ENCODE measurements around the gene IFITM2. TPM values are rescaled to one million over a fixed set of nuclear protein-coding genes. Genes with fewer than 3 reads are reported as not detected.

IFITM2 gene
- total and polyA plus RNA-seq, 2 experiments from 2014 or later, result 91.2 to 857 TPM

- TF ChIP-seq CTCF (conservative IDR thresholded peaks at IDR 0.05; ENCODE audit: low read depth in 2 of 2) (no peak), NANOG (IDR thresholded peaks at IDR 0.05; ENCODE audit: borderline replicate concordance) (no peak), EZH2 (IDR thresholded peaks at IDR 0.05; ENCODE audit: low read depth, unreplicated experiment) (no peak), ZNF331 (CRISPR knock-in tag; IDR thresholded peaks at IDR 0.05; ENCODE audit: low read depth) (no peak), REST (IDR thresholded peaks at IDR 0.05; ENCODE audit: unreplicated experiment) (no peak)
Observed at GRCh38 chr11:298406-299065, 9.1 kb upstream of the IFITM2 start (continued).

GRCh38 chr11:299081-299891, 8.3 kb upstream of the IFITM2 start, which contains the start of gene IFITM5:
IFITM5 (minus strand) TSS chr11:299526; CDS start chr11:299490, 36 bp downstream.
- Histone ChIP-seq H4K20me1 (replicated peaks; ENCODE audit: insufficient read depth) (no peaks in the 10 kb centered on the region), H2AFZ (no peak within 1 kb of the TSS), H3K4me2 (peak within 1 kb of the TSS; percentile 65), H3K4me1 (ENCODE audit: insufficient read depth) (peaks cover 40% of the 10 kb centered on the region), H3K4me3 (no peak within 1 kb of the TSS), H3K79me2 (replicated peaks; ENCODE audit: insufficient read depth) (no peaks in the 10 kb centered on the region), H3K27ac (ENCODE audit: low read depth) (no peak within 1 kb of the TSS), H3F3A (replicated peaks; ENCODE audit: low read depth) (peaks cover 9% of the 10 kb centered on the region), H3K27me3 (ENCODE audit: insufficient read depth) (no peaks in the 10 kb centered on the region), H3K9me2 (ENCODE audit: insufficient read depth) (no peaks in the 10 kb centered on the region), H3K36me3 (ENCODE audit: insufficient read depth) (no peaks in the 10 kb centered on the region)
- Mint-ChIP-seq H3K4me3 (no peak within 1 kb of the TSS; the same call in 2 of the 3 replicates), H3K27me3 (ENCODE audit: insufficient read depth, low read depth, poor library complexity) (peaks cover 27% of the 10 kb centered on the region), H3K36me3 (ENCODE audit: low read depth) (peaks cover 10% of the 10 kb centered on the region; the same call in 2 of the 3 replicates), H3K4me1 (peaks cover 38% of the 10 kb centered on the region), H3K9me3 (peaks cover 7% of the 10 kb centered on the region; the same call in 2 of the 3 replicates), H3K27ac (no peak within 1 kb of the TSS)
- ATAC-seq (no peak), DNase-seq (ENCODE audit: low spot score) (no peak)
- no peak for TF ChIP-seq ZNF331 (CRISPR knock-in tag; IDR thresholded peaks at IDR 0.05; ENCODE audit: low read depth)
- no peak for TF ChIP-seq ZNF462 (CRISPR knock-in tag; IDR thresholded peaks at IDR 0.05)
- TF ChIP-seq REST (IDR thresholded peaks at IDR 0.05; ENCODE audit: unreplicated experiment), result no peak
